HG02870 (cell line): Measurements from ENCODE around the gene ACBD6.

Experiments
- ATAC-seq: cut with Tn5 transposase; IDR thresholded peaks from one replicate; pipeline ENCODE4 v1.9.1; 2021; ENCODE audit warnings: mild to moderate bottlenecking, moderate library complexity; ENCODE audit not compliant: unreplicated experiment

The ACBD6 gene

GRCh38 chr1:180527101-180527669 is 24.8 kb upstream of the ACBD6 start:
- ATAC-seq, result no peak

DNA sequence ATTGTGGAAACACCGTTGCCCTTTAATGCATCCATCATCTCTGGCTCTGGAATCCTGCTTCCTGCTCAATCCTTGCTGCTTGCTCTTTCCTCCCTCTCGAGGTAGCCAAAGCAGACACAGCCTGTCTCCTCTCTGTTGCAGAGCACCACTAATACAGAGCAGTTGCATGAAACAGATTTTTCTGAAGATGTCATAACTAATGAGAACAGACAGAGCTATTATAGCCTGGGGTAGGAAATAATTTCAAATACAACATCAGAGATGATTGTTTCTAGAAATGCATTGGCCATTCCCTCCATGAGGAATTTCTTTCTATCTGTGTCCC is 23.3 kb upstream of the ACBD6 start:
- no peak for ATAC-seq

GRCh38 chr1:180524915-180525714 is 22.7 kb upstream of the ACBD6 start:
- ATAC-seq, result no peak

- ATAC-seq, result no peak
Measured at GRCh38 chr1:180524160-180524914, 22.0 kb upstream of the ACBD6 start.

GRCh38 chr1:180522213-180522515 is 19.8 kb upstream of the ACBD6 start:
- ATAC-seq, result no peak

DNA sequence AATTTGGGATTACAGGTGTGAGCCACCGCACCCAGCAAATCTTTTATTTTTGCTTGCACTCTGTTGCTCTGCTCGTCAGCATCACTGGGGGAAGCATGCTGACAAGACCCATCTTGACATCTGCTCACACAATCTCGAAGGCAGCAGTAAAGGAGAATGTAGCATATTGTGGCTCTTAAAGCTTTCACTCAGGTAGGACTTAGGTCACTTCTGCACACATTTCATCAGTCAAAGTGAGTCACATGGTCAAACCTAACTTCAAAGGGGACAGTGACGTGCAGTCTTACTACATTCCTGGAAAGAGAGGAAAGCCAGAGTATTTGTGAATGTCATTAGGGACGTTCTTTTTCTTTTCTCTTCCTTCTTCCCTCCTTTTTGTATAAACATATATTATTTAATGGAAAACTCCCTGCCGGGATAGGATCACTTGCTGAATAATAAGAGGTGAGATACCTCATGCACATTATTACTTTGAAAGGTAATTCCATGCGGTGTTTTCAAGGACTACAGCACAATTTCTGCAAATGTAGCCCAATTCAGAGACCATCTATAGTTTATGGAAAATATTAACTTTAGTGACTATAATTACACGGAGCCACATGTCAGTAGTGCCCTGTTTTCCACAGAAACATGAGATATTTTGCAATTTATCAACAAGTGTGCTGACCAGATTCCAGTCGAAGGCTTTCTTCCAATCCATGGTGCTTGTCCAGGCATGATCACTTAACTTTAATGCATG is 19.3 kb upstream of the ACBD6 start:
- no peak for ATAC-seq

DNA sequence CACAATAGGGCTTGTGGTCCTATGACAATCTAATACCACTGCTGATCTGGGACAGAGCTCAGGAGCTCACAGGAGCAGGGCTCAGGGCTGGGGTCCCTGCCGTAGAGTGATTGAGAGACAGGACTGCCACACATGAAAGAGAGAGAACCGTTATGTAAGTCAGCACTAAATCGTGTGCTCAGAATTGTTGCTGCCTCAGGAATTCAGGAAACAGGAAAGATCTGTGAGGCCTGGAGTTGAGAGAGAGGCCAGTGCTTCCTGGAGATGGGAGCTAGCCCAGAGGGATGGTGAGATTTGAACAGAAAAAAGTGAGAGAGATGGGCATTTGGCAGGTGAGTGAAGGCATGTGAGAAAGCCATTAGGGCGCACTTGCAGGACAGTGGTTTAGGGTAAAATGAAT is 17.5 kb upstream of the ACBD6 start:
- no peak for ATAC-seq

- peak; percentile 98 for ATAC-seq
Measured at GRCh38 chr1:180515857-180516388, 13.5 kb upstream of the ACBD6 start.

- ATAC-seq, result no peak
Measured at GRCh38 chr1:180515364-180515763, 13.0 kb upstream of the ACBD6 start.

DNA sequence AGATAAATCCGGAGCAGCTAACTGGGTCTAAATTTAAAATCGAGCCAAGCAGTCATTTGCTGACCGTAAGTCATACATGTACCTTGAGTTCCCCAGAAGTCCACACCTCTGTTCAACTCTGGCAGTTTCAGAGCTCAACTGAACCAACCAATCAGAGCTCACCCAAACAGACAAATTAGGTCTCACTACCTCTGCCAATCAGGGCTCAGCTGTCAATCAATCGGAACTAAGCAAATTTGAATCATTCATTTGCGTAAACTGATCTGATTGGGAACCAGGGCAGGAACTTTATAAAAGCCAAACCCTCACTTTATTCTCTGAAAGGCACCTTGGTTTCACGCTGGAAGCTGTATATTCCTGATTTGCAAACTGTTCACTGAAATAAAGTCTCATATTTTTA is 11.2 kb upstream of the ACBD6 start:
- no peak for ATAC-seq

DNA sequence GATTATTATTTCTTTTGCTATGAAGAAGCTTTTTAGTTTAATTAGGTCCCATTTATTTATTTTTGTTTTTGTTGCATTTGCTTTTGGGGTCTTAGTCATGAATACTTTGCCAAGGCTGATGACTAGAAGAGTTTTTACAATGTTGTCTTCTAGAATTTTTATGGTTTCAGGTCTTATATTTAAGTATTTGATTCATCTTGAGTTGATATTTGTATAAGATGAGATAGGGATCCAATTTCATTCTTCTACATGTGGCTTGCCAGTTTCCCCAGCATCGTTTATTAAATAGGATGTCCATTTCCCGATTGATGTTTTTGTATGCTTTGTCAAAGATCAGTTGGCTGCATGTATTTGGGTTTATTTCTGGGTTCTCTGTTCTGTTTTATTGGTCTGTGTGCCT is 8.5 kb upstream of the ACBD6 start:
- no peak for ATAC-seq

DNA sequence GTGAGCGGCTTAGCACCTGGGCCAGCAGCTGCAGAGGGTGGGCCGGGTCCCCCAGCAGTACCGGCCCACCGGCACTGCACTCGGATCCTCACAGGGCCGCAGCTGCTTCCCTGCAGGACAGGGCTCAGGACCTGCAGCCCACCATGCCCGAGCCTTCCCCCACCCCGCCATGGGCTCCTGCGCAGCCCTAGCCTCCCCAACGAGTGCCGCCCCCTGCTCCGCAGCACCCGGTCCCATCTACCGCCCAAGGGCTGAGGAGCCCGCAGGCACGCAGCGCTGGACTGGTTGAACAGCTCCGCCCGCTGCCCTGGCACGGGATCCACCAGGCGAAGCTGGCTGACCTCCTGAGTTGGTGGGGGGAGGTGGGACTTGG is 6.3 kb upstream of the ACBD6 start:
- no peak for ATAC-seq

DNA sequence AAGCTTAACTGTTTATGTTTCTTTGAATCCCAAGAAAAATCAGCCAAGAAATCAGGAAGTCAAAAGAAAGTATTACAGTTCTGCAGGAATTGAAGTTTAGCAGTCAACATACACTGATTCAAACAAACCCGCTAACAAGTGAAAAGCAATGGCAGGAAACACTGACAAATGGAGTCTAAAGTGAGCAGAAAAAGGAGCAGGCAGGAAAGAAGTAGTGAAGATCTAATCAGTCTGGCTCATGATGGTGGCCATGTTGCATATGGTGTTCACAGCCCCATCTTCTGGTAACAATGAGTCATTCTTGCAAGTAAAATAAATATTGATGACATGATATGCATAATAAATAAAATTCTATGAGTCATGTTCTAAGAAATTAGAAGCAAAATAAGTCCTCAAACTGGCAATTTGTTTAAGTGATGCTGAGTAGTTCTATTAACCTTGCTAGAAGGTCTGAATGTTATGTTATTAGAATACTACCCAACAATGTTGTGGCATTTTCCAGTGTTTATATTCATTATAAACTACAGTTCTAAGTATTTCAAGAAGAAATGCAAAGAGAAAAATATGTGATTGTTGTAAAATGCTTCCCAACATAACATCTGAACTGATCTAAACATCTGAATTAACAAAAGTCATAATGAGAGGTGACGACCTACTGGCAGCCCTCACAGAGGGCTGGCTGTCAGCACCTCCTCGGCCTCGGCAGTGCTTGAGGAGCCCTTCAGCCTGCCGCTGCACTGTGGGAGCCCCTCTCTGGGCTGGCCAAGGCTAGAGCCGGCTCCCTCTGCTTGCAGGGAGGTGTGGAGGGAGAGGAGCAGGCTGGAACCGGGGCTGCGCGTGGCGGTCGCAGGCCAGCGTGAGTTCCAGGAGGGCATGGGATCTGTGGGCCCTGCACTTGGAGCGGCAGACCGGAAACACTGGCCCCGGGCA is 5.7 kb upstream of the ACBD6 start:
- ATAC-seq, result no peak

- ATAC-seq, result no peak
Measured at GRCh38 chr1:180505732-180506335, 3.5 kb upstream of the ACBD6 start.

DNA sequence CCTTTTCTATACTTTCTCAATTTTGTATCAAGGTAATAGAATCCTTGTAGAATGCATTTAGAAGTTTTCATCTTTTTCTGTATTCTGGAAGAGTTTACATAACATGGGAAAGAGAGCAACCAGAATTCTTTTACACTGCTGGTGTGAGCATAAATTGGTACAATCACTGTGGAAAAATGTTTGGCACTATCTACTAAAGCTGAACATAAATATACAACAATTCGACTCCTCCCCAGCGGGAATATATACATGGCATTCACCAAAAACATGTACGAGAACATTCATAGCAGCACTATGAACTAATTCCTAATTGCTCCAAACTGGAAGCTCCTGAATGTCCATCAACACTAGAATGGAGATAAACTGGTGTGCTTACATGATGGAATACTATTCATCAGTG is 1.8 kb upstream of the ACBD6 start:
- ATAC-seq, result no peak

DNA sequence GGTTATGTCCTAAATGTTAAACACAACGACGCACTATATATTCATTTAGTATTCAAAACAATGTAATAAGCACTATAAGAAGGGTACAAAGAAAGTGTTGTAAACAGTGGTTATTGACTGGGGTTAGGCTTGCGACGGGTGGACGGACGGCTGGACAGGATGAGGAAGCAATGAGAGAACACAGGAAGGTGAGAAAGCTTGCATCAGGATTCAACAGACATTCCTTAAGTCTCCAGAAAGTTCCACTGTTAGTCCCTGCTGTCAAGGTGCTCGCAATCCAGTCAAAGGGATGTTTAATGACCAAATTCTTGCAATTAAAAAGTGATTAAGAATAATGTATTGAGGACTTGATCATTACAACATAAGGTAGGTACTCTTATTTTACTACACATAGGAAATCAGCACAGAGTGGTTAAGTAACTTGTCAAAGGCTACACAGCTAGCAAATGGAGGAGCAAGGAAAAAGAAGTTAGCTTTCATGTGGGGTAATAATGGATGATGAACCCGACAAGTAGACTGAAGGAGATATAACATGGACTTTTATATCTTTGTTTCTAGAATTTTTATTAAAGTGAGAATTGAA is 994 bp upstream of the ACBD6 start:
- no peak for ATAC-seq

- ATAC-seq, result peak; percentile 17
Measured at GRCh38 chr1:180501865-180502360, 464 bp downstream of the ACBD6 start.

- ATAC-seq, result no peak
Measured at GRCh38 chr1:180500689-180501088, 1.7 kb downstream of the ACBD6 start.

- no peak for ATAC-seq
Measured at GRCh38 chr1:180498594-180498993, 3.8 kb downstream of the ACBD6 start.
